Stimulated activated CD4-positive, alpha-beta T cell treated with anti-CD3 and anti-CD28 coated beads, Interleukin-2, amount 100 ng/mL, for 24 hours (primary cell): ENCODE measurements around the gene LPIN1.
"Not testable (repeated sequence)": the region's sequence is repeated elsewhere in the genome, so short reads cannot be mapped to it uniquely, and the experiment has no call there.

ENCODE experiments used
- DNase-seq, 2 donors: peaks; one replicate each; pipeline ENCODE4 v3.0.0-alpha.2; 2020

Gene LPIN1

DNA sequence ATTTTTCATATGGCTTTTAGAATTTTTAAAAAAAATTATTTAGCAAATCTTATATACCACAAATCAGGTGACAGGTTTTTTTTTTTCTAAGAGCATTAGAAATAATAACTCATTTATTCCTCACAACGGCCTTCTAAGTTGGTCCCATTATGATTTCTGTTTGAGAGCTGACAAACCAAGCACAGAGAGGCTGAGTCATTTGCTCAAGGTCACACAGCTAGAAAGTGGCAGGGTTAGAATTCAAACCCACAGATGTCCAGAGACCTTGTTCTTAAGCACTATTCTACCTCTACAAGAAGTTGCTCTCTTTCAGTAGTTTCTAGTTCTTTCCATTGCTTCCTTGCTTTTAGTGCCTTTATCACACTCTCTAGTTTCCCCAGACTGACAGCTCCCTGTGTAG is 28.8 kb upstream of the LPIN1 start:
- DNase-seq = no peak

GRCh38 chr2:11718606-11719005 is 27.8 kb upstream of the LPIN1 start:
- DNase-seq = no peak

DNA sequence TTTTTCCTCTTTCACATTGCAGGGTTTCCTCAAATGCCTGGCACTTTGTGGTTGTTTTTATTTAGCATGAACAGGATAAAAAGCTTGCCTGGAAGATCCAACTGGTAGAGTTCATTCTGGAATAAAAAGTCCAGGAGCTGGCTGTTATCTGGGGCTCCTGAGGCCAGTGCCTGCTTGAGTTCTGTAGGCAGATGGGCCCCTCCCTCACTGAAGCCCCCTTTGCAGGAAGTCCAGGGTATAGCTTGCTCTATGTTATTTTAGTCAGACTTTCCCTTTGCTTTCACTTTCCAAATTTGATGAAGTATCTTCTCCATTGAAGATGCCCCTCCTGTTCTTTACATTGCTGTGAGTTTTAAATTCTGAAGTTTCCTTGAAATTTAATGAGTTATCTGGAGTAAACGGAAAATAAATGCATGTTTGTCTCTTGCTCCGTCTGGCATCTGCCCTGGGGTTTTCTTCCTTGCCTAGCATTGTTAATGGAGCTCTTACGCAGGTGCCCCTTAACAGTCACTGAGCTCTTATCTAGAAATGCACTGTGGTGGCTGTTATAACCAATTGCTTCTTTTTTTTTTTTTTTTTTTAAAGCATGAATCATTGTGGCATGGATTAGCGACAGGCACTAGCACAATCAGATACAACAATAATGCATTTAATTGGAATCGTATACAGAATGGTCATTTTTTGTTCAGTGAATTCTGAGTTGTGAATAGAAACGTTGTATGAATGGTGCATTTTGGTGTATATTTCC is 27.0 kb upstream of the LPIN1 start:
- DNase-seq = no peak

DNA sequence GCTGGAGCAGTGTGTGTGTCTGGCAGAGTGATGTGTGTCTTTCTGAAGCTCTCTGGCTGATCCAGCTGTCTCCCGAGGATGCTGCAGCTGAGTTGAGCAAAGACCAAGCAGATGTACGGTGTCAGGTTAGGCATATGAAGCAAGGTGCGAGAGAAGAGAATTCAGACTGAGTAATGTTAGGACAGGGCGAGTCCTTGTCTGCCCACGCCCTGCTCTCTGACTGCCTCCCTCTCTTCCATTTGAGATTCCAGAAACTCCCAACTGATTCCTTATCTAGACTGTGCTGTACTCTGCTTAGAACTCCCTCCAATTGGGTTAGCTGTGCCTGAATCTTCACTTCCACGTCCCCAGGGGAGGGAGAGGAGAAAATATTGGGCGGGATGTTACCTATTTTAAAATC is 25.7 kb upstream of the LPIN1 start:
- no peak for DNase-seq

GRCh38 chr2:11722292-11723060 is 24.0 kb upstream of the LPIN1 start:
- DNase-seq = no peak

DNA sequence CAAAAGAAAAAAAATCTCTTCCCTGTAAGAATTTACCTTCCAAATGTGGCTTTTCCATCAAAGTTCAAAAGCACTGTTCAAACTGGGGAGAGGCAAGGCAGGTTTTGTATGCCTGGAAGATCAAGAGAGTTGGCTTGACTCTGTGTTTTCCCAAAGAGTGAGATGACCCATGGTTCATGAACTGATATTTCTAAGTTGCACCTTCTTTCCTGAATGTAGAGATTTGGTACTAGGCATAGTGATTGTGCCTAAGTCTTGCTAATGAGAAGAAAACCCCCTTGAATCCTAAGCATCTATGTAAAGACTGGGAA is 23.4 kb upstream of the LPIN1 start:
- DNase-seq = no peak

GRCh38 chr2:11724151-11724550 is 22.3 kb upstream of the LPIN1 start:
- no peak for DNase-seq

GRCh38 chr2:11726384-11726783 is 20.0 kb upstream of the LPIN1 start:
- no peak for DNase-seq

- DNase-seq = no peak
These were observed 16.8 kb upstream of the LPIN1 start for GRCh38 chr2:11729362-11730212.

DNA sequence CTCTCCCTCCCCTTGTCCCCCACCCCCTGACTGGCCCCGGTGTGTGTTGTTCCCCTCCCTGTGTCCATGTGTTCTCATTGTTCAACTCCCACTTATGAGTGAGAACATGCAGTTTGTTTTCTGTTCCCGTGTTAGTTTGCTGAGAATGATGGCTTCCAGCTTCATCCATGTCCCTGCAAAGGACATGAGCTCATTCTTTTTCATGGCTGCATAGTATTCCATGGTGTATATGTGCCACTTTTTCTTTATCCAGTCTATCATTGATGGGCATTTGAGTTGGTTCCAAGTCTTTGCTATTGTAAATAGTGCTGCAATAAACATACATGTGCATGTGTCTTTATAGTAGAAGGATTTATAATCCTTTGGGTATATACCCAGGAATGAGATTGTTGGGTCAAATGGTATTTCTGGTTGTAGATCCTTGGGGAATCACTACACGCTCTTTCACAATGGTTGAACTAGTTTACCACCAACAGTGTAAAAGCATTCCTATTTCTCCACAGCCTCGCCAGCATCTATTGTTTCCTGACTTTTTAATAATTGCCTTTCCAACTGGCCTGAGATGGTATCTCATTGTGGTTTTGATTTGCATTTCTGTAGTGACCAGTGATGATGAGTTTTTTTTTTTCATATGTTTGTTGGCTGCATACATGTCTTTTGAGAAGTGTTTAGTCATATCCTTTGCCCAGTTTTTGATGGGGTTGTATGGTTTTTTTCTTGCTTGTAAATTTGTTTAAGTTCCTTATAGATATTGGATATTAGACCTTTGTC is 15.0 kb upstream of the LPIN1 start:
- not testable (repeated sequence) for DNase-seq

DNA sequence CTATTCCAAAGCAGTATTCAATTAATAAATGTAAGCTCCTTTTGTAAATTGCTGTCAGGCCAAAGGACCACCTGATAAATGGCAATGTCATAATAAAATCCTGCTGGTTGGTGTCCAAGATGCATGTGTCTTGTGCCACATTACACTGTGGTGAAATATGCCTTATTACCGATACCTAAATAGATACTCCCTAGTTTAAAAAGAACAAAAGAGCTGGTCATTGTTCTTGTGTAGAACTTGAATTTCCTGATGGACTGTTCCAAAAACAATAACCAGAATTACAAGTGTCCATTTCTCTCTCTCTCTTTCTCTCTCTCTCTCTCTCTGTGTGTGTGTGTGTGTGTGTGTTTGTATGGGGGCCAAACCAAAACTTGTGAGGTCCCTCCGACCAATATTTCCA is 13.8 kb upstream of the LPIN1 start:
- no peak for DNase-seq

DNA sequence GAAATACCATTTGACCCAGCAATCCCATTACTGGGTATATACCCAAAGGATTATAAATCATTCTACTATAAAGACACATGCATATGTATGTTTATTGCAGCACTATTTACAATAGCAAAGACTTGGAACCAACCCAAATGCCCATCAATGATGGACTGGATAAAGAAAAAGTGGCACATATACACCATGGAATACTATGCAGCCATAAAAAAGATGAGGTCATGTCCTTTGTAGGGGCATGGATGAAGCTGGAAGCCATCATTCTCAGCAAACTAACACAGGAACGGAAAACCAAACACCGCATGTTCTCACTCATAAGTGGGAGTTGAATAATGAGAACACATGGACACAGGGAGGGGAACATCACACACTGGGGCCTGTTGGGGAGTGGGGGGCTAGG is 8.6 kb upstream of the LPIN1 start:
- not testable (repeated sequence) for DNase-seq

DNA sequence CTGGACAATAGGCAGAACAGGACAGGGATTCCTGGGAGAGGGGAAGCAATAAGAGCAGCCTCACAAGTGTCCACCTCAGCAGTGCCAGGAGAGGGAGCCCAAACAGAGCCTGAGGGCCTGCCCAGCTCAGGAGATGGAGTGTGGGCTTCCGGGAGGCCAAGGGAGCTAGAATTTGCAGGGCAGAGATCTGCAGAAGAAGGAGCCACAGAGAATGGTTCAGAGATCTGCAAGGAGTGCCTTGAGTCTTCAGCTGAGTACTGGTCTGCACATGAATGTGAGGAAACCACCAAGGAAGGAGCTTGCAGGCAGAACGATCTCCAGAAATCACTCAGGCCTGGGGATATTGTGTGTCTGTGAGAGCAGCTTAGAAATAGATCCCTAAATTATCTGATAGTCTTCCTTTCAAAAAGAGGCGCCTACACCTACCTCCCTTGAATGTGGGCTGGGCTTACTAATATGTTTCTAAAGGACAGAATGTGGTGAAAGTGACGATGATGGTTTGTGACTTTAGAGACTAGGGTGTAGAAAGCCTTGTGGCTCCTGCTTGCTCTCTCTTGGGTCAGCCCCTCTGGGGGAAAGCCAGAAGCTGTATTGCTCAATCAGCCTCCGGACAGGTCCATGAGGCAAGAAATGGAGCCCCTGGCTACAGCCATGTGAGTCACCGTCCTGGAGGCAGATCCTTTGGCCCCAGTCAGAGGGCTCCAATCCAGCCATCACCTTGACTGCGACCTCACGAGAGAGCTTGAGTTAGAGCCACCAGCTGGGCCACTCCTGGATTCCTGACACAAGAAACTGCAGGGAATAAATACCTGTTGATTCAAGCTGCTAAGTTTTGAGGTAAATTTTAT is 7.6 kb upstream of the LPIN1 start:
- no peak for DNase-seq

- DNase-seq = no peak
These were observed 5.7 kb upstream of the LPIN1 start for GRCh38 chr2:11740723-11741122.

DNA sequence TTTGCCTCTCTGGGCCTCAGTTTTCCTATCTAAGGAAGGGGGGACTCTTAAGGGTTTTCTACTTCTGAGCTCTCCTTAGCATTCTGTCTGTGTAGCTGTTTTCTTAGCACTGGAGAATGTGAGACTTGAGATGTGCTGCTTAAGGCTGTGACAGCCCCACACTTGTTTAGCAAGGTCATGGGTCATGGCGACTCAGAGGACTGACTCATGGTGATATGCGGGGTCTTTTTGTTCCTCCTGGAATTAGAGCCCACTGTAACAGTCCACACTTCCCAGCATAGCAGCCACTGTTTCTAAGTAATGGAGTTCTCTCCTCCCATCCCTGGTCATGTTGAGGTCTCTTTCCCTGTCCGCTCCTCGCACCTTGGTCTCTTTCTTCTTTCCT is 4.1 kb upstream of the LPIN1 start:
- no peak for DNase-seq

DNA sequence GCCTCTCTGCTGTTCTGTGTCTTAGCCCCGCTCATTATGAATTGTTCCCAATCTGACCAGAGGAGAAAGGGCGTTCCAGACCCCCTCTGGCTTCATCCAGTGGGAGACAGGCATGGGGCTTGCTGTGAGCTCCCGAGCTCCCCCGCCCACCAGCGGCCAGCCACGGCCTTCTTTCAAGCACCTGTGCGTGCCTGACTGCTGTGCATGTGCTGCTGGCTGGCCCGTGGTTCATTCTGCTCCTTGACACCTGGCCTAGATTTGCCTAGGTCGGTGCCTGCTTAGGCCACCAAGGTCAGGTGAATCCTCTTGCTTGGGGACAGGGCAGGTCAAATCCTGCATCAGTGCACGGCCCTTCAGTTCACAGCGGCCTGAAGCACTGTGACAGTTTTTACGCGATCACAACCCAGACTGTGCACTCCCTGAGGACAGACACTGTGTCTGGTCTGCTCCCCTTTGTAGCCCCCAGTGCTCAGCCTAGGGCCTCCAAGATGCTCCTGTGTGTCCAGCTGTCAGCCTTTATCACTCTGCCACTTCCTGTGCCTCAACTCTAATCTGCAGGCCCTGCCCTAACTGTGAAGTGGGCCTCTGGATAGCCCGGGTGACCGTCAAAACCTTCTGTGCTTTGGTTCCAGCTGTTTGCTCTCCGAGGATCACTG is 3.6 kb upstream of the LPIN1 start:
- DNase-seq = no peak

- no peak for DNase-seq
These were observed 3.1 kb upstream of the LPIN1 start for GRCh38 chr2:11743366-11743765.

- peak; percentile 79 to 83 for DNase-seq
These were observed 2.4 kb upstream of the LPIN1 start for GRCh38 chr2:11743846-11744553.

DNA sequence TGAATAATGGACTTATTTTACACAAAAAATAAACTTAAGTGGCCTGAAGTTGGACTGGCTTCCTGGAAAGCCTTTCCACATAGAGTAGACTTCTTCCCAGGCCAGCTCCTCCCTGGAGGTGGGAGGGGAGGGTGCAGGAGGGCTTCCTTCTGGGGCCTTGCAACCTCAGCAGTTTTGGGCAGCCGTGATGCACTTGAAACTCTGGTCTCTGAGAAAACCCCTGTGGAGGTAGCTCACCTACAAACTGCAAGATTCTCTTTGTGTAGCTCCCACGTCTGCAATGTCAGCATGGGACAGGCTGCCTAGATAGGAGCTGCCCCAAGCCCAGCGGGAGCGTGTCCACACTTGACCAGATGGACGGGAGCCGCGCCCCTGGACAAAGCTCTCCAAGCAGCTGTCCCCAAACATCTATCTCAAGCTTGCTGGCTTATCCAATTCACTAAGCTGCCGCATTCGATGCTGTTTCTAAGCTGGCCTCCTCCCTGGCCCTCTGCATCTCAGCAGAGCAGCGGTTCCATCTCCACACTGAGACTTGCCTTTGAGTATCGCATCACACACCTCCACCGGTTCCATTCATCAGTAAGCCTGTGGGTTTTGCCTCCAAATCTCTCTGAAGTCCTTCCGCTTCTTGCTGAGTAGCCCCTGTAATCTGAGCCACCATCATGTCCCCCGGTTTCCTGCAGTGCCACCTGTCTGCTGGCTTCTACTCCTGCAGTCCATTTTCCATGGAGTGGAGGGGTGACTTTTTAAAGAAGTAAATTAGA is 1.6 kb upstream of the LPIN1 start:
- no peak for DNase-seq
